OCI-LY3 (cell line): ENCODE results near the gene EPHA2.

Experiments used
- EZH2phosphoT487 ChIP-seq: fragments of 200-600 bp; shearing (Covaris generic); IDR thresholded peaks from 2 replicates; pipeline ENCODE4 v1.6.1; 2018; ENCODE audit warnings: antibody characterized with exemption, mixed run types, low read depth
- TF ChIP-seq, protein P1 (sequence below): fragments of 200-600, 300-600 bp; sonication (generic); IDR thresholded peaks from 2 replicates; pipeline ENCODE4 v1.5.1; 2014; ENCODE audit warnings: antibody characterized with exemption, low read length, low read depth

- TF ChIP-seq, protein P1, sequence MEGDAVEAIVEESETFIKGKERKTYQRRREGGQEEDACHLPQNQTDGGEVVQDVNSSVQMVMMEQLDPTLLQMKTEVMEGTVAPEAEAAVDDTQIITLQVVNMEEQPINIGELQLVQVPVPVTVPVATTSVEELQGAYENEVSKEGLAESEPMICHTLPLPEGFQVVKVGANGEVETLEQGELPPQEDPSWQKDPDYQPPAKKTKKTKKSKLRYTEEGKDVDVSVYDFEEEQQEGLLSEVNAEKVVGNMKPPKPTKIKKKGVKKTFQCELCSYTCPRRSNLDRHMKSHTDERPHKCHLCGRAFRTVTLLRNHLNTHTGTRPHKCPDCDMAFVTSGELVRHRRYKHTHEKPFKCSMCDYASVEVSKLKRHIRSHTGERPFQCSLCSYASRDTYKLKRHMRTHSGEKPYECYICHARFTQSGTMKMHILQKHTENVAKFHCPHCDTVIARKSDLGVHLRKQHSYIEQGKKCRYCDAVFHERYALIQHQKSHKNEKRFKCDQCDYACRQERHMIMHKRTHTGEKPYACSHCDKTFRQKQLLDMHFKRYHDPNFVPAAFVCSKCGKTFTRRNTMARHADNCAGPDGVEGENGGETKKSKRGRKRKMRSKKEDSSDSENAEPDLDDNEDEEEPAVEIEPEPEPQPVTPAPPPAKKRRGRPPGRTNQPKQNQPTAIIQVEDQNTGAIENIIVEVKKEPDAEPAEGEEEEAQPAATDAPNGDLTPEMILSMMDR = no peak
- TF ChIP-seq EZH2phosphoT487 = no peak
These were observed 36.2 kb upstream of the EPHA2 start for GRCh38 chr1:16191916-16192546.
